HL-60 (cell line): ENCODE data around the gene ARSG.

Experiments
- DNase-seq, 2 experiments: peaks; one replicate each; pipeline ENCODE4 v3.0.0-alpha.2; 2010 to 2020; ENCODE audit warnings: low read depth in 1 of 2, low spot score in 1 of 2
- H3K27ac ChIP-seq: fragments of 250-450 bp; sonication (Bioruptor Pico); replicated peaks from 2 replicates; pipeline ENCODE4 v1.5.1; 2020; ENCODE audit warnings: mild to moderate bottlenecking, moderate library complexity
- H3K27me3 ChIP-seq: fragments of 250-450 bp; sonication (Bioruptor Pico); 2 replicates; pipeline ENCODE4 v1.5.1; 2021; ENCODE audit warnings: mild to moderate bottlenecking, moderate library complexity; ENCODE audit not compliant: insufficient read depth, poor library complexity, severe bottlenecking
- H3K4me3 ChIP-seq: replicated peaks from 2 replicates; pipeline ENCODE4 v1.5.1; 2011; ENCODE audit warnings: mild to moderate bottlenecking, control low read depth, low read length; ENCODE audit not compliant: insufficient read depth
- CTCF ChIP-seq: IDR thresholded peaks from one replicate; pipeline ENCODE4 v1.5.1; 2011; ENCODE audit warnings: low read length, control low read depth, inconsistent platforms; ENCODE audit not compliant: insufficient read depth
- GABPA ChIP-seq: IDR thresholded peaks from 2 replicates; pipeline ENCODE4 v1.6.1; 2012; ENCODE audit warnings: low read depth
- POLR2AphosphoS5 ChIP-seq: IDR thresholded peaks from 2 replicates; pipeline ENCODE4 v1.6.1; 2012; ENCODE audit warnings: low read depth
- REST ChIP-seq: IDR thresholded peaks from 2 replicates; pipeline ENCODE4 v1.6.1; 2012; ENCODE audit warnings: low read depth; ENCODE audit not compliant: insufficient replicate concordance
- SPI1 ChIP-seq: IDR thresholded peaks from 2 replicates; pipeline ENCODE4 v1.6.1; 2012; ENCODE audit warnings: low read depth, mild to moderate bottlenecking, borderline replicate concordance

Gene ARSG

GRCh38 chr17:68424203-68424602, 132.9 kb downstream of the ARSG start:
- H3K27me3 ChIP-seq = no peaks in the 10 kb centered on the region
- no peak for DNase-seq
- no peak overlapping the region for H3K4me3 ChIP-seq
- TF ChIP-seq CTCF (no peak), SPI1 (no peak), POLR2AphosphoS5 (no peak), REST (no peak), GABPA (no peak)
- H3K27ac ChIP-seq = no peak overlapping the region

GRCh38 chr17:68424861-68425260, 133.6 kb downstream of the ARSG start:
- TF ChIP-seq GABPA (no peak), REST (no peak), POLR2AphosphoS5 (no peak), CTCF (no peak), SPI1 (no peak)
- no peak overlapping the region for H3K27ac ChIP-seq
- no peak for DNase-seq
- no peak overlapping the region for H3K4me3 ChIP-seq
- H3K27me3 ChIP-seq = no peaks in the 10 kb centered on the region

GRCh38 chr17:68425979-68426378, 134.7 kb downstream of the ARSG start:
- H3K27me3 ChIP-seq = no peaks in the 10 kb centered on the region
- TF ChIP-seq SPI1 = no peak
- no peak for TF ChIP-seq CTCF
- no peak for TF ChIP-seq POLR2AphosphoS5
- TF ChIP-seq GABPA = no peak
- no peak for TF ChIP-seq REST
- no peak overlapping the region for H3K27ac ChIP-seq
- no peak overlapping the region for H3K4me3 ChIP-seq
- DNase-seq = no peak
